H1 (cell line): ENCODE data around the gene ZAR1. TPM values are rescaled to one million over a fixed set of nuclear protein-coding genes. Genes with fewer than 3 reads are reported as not detected.

ENCODE experiments used
- ATF2 ChIP-seq: IDR thresholded peaks from 2 replicates; pipeline ENCODE4 v1.6.1; 2012; ENCODE audit warnings: low read length, inconsistent platforms
- CEBPB ChIP-seq: IDR thresholded peaks from 2 replicates; pipeline ENCODE4 v1.6.1; 2012; ENCODE audit warnings: low read depth, low read length
- CHD7 ChIP-seq: fragments of 300-600 bp; sonication (generic); IDR thresholded peaks from 2 replicates; pipeline ENCODE4 v1.7.1; 2012; ENCODE audit warnings: low read length, moderate library complexity, mild to moderate bottlenecking, inconsistent platforms; ENCODE audit not compliant: insufficient replicate concordance
- EGR1 ChIP-seq: IDR thresholded peaks from 2 replicates; pipeline ENCODE4 v1.6.1; 2011; ENCODE audit warnings: low read depth, low read length, borderline replicate concordance
- GABPA ChIP-seq: IDR thresholded peaks from 2 replicates; pipeline ENCODE4 v1.6.1; 2011; ENCODE audit warnings: mild to moderate bottlenecking, low read length, moderate library complexity, borderline replicate concordance; ENCODE audit not compliant: insufficient read depth
- HDAC2 ChIP-seq, 2 experiments: fragments of 300-600 bp in 1 of 2; sonication (generic) in 1 of 2; IDR thresholded peaks; 2 replicates each; pipeline ENCODE4 v1.6.1; 2011 to 2012; ENCODE audit warnings: low read depth in 2 of 2, low read length in 2 of 2, mild to moderate bottlenecking in 2 of 2, moderate library complexity in 2 of 2, borderline replicate concordance in 1 of 2, inconsistent platforms in 1 of 2
- POLR2A ChIP-seq, 2 experiments: IDR thresholded peaks; 1 replicate in 1 of 2; 2 replicates in 1 of 2; pipeline ENCODE4 v1.6.1; 2011; ENCODE audit warnings: low read depth in 2 of 2, low read length in 2 of 2, mild to moderate bottlenecking in 2 of 2; ENCODE audit errors: control extremely low read depth in 1 of 2
- SIRT6 ChIP-seq: IDR thresholded peaks from one replicate; pipeline ENCODE4 v1.7.1; 2012; ENCODE audit warnings: low read length, inconsistent platforms
- SP1 ChIP-seq: IDR thresholded peaks from 2 replicates; pipeline ENCODE4 v1.6.1; 2011; ENCODE audit warnings: low read depth, low read length
- SP2 ChIP-seq: IDR thresholded peaks from 2 replicates; pipeline ENCODE4 v1.6.1; 2012; ENCODE audit warnings: mild to moderate bottlenecking, low read length, inconsistent platforms
- SRF ChIP-seq: IDR thresholded peaks from 2 replicates; pipeline ENCODE4 v1.6.1; 2011; ENCODE audit warnings: mild to moderate bottlenecking, low read depth, low read length, moderate library complexity
- polyA plus RNA-seq, 7 experiments: library from polyadenylated mRNA; depleted of rRNA in 3 of 7; stranded (reverse) in 5 of 7; unstranded in 2 of 7; fragments of >200 nt in 5 of 7; fragments of 200-250 nt in 2 of 7; gene quantifications; 1 replicate in 5 of 7; 2 replicates in 1 of 7; 4 replicates in 1 of 7; pipeline versions ENCODE4 v1.2.1 to v1.2.3, GENCODE V29; 2011 to 2013; ENCODE audit warnings: missing spikeins in 2 of 7, mixed read lengths in 2 of 7
- total RNA-seq: library from RNA; stranded (reverse); fragmentation: NEBNext Ultra II Directional; extraction: Animal tissue kit (Norgen Biotek cat#: 25700); gene quantifications from 2 replicates; pipeline ENCODE4 v1.2.1, GENCODE V29; 2021

The ZAR1 gene
- total and polyA plus RNA-seq, 2 of the 8 experiments (the other 6 are each of a cell fraction or from before 2014, with no cell fraction given): 0.33 to 0.78 TPM

GRCh38 chr4:48538358-48538757 is 48.3 kb downstream of the ZAR1 start (continued):
- TF ChIP-seq CHD7 (no peak), EGR1 (no peak), ATF2 (no peak), HDAC2 (IDR thresholded peaks at IDR 0.05; ENCODE audit: borderline replicate concordance in 1 of 2, low read depth in 2 of 2, low read length in 2 of 2) (no peak), CEBPB (no peak), SIRT6 (no peak), POLR2A (IDR thresholded peaks at IDR 0.05; ENCODE audit: control extremely low read depth in 1 of 2, low read depth in 2 of 2, low read length in 2 of 2) (no peak), SP2 (no peak), SRF (no peak), GABPA (no peak), SP1 (no peak)
